GM21576 (cell line): Measurements from ENCODE around the gene SULT2B1.
A peak's percentile ranks its signal among the peaks of the same experiment; 100 is the strongest.

Experiments used
- ATAC-seq: cut with Tn5 transposase; IDR thresholded peaks from one replicate; pipeline ENCODE4 v1.9.1; 2021; ENCODE audit warnings: mild to moderate bottlenecking, moderate library complexity; ENCODE audit not compliant: unreplicated experiment

Gene SULT2B1

DNA sequence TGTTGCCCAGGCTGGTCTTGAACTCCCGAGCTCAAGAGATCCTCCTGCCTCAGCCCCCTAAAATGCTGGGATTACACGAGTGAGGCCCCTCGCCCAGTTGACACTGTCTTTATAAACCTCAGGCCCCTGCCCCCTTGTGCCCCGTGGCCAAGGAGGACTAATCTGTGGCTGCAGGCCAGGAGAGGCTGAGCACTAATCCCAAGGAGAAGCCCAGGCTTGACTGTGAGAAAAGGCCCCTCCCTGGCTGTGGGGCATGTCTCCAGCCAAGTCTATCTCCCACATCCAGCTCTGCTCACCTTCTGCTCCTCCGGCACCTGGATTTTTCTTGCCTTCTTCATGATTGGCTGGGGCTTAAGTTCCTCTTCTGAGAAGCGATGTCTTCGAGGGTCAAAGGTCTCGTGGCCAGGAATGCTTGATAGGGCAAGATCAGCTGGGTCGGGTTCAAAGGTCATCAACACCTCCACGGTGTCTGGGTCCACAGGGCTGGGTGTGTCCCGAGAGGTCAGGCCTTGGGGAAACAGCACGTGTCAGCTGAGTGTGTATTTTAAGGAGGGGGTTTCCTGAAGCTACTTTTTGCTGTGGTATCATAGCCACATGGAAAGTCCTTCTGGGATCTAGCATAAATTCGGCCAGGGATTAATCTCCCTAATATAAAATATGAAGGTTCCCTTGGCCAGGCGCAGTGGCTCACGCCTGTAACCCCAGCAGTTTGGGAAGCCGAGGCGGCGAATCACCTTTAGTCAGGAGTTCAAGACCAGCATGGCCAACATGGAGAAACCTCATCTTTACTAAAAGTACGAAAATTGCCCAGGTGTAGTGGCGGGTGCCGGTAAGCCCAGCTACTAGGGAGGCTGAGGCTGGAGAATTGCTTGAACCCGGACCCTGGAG, 81.4 kb downstream of the SULT2B1 start:
- ATAC-seq = no peak

DNA sequence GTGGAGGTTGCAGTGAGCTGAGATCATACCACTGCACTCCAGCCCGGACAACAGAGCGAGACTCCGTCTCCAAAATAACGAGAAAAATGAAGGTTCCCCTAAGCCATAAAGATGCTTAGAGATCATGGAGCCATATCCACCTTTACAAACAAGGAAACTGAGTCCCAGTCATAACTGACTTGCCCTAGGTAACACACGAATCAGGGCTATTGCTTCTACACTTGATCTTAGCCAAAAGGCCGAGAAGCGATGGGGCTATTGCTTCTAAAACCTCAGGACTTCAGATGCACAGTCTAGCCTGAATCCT, 82.0 kb downstream of the SULT2B1 start:
- no peak for ATAC-seq

DNA sequence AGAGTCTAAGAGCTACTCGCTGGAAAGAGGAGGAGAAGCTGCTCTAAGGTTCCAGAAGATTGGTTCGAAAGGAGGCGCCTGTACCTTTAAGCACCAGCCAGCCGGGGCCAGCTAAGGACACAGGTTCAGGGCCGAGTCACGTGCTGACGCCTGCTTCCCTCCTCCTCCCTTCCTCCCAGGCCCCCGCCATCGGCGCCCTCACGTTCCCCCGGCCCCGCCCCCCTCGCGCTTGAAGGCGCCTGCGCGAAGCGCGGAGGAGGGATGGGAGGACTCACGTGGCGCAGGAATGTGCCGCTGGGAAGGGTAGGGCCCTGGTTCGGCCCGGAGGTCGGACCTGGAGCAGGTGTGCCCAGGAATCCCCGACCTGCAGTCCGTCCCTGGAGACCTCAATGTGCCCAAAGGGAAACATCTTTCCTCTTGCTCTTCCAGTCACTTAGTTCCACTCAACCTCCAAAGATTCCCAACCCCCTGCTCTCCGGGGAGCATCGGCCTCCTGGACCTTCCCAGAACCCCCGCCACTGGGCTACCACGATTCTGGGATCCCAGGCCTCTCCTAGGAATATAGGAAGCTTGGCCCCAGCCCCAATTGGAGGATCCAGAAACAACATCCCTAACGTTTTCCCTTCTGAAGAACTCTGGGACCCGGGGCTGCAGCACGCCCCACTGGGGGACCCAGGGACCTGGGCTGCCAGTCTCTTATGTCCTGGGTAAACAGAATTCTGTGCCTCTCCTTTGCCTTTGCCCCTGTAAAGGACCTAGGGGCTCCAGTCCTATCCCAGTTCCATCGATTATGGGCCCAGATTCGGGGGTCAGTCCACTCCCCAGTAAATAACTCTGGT, 82.7 kb downstream of the SULT2B1 start:
- peak; percentile 21 for ATAC-seq

DNA sequence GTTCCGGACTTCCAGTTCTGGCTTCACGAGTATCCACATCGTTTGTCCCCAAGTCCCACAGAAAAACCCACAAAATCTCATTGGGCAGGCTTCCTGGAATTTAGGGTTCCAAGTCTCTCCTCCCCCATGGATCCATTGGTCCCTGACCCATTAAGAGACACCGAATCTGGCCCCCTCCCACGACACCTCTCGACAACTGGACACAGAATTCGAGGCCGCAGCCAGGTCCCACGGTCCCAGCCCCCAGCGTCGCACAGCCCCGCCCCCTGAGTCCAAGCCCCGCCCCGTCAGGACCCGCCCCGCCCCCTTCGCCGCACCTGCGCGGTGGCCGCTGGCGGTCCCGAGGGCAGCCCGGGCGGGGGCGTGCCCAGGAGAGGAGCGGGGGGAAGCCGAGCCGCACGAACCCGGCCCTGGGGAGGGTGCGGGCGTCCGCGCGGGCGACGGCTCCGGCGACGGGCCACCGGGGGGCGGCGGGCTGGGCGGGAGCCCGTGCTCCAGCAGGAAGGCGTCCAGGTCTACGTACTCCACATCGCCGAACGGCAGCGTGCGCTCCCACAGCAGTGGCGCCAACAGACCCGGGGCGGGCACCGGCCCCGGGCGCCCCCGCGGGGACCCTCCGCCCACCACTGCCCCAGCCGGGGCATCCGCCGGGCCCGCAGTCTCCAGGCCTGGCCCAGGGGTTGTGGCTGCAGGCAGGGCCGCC, 83.4 kb downstream of the SULT2B1 start:
- ATAC-seq = no peak

DNA sequence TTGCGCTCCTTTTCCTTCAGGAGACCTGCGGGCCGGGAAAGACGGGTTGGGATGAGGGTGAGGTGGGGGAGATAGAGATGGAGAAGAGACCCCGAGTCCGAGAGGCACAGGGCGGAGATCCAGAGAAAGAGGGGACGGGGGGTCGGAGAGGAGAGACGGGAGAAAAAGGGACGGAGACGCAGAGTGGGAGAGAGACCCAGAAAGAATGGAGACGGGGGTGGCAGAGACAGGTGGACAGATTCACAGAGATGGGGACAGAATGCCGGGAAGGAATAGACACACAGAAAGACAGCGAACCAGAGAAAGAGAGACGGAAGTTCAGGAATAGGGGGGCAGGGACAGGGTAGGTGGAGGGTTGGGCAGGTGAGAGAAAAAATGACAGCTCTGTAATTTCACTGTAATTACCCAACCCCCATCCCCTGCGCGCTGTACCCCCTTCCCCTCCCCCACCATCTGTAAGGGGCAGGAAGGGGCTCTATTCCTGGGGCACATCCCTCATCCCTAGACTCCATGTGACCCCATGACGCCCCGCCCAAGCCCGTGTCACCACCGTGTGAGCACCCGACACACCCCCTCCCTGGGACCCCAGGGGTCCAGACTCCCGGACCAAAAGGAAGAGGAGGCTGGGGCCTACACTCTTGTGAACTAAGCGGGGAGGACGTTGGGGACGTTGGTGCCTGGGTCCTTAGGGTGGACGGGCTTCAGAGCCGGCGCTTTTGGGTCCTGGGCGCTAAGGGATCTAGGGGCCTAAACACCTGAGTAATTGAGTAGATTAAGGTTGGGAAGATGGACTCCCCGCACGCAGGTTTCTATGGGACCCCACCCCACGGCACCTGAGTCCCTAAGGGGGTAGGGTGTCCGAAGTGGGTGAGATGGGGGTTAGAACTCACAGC, 84.2 kb downstream of the SULT2B1 start:
- ATAC-seq = no peak

DNA sequence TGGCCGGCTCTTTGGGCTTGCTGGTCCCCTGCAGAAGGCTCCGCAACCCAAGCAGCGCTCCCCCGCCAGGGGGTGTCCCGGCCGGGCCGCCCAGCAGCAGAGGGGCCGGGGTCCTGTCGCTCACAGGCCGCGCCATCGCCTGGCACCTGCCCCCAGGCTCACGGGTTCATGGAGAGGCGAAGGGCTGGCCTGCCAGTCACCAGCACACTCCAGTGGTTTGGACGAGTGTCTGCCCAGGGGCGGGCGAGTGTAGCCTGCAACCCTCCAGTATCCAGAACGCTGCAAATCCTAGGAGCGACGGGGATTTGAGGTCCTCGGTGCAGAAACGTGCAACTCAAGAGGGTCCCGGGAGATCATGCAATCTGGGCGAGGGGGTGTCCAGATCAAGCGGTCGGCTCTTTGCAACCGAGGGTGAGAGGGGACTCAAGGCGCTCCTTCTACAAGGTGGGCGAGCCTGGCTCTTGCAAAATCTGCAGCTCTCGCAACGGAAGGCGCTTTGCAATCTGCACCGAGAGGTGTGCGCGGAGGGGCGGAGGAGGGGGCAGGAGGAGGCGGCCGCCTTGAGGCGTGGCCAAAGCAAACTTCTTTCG, 85.0 kb downstream of the SULT2B1 start, which contains the start of gene DBP:
TSS of gene DBP (minus strand) at position 521 of the 590 bp plus-strand sequence. CDS start at position 136, 385 bp downstream.
- ATAC-seq = peak; percentile 4

DNA sequence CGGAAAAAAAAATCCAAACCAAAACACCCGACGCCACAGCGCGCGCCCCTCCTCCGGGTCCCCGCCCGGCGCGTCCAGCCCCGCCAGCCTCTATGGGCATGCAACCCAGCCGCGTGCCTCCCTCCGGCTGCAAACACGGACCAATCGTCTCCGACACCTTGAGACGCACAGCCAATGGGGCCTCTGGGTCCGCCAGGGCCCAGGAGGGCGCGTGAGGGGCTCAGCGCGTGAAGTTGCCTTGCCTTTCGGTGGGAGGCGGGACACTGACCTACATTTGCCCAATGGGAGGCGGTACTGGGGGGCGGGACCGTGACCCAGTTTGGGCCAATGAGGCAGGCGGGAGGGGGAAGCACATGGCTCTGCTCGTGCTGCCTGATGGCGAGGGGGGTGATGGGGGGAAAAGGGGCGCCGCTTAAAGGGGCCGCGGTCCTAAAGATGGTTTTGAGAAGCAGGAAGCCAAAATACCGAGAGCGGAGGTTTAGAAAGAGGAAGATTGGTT, 85.5 kb downstream of the SULT2B1 start:
- peak; percentile 70 for ATAC-seq

DNA sequence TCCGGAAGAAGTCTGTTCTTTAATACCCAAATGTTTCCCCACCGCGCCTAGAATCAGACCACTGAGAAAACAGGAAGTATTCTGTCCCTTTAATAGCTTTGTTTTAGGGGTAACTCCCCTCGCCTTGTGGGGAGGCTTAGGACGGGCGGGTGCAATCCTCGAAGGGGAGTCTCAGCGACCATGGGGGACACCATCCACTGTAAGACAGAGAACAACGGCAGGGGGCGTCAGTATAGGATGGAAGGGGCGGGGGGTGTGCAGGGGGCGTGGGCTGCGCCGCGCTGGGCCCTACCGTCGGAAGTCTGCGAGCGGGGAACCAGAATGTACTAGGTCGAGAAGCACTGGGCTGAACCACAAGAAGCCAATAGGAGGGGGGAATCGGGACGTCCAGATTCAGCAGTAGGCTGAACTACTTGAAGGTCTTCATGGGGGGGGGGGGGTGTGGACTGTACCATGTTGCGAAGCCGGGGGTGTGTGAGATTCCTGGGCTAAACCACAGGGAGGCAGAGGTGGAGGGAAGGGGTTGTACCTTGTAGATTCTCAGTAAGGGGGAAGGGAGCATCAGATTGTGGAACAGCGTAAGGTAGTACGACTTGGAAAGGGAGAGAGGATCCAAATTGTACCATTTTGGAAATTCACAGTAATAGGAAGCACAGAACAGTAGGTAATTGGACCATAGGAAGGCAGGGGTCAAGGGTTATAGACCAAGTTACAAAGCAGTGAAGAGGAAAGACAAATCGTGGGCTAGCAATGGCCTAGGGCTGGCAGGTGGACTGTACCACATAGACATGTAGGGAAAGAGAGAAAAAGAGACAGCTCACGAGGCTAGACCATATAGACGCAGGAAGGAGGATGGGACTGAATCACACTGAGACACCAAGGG, 86.2 kb downstream of the SULT2B1 start:
- peak; percentile 15 for ATAC-seq

DNA sequence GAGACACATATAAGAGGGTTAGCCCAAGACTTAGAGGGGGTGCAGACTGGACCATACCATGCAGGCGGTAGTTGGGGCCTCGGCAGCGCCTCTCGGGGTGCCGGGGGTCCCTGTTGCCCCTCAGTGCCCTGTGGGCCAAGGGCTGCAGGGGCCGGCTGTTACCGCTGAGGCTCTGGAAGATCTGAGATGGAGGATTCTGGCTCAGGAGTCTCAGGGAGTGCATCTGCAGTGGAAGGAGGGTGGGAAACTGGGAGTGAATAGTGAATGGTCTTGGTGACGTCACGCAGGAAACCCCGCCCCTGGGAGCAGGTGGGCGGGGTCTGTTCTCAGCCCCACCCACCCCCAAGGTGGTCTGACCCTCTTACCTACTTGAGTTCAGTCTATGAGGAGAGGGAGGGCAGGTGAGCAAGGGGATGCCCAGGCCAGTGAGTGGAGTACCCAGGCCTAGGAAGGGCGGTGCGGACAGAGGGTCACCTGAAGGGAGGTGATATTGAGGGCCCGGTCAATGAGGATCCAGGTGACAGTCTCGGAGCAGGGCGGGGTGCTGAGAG, 86.9 kb downstream of the SULT2B1 start:
- ATAC-seq = no peak

DNA sequence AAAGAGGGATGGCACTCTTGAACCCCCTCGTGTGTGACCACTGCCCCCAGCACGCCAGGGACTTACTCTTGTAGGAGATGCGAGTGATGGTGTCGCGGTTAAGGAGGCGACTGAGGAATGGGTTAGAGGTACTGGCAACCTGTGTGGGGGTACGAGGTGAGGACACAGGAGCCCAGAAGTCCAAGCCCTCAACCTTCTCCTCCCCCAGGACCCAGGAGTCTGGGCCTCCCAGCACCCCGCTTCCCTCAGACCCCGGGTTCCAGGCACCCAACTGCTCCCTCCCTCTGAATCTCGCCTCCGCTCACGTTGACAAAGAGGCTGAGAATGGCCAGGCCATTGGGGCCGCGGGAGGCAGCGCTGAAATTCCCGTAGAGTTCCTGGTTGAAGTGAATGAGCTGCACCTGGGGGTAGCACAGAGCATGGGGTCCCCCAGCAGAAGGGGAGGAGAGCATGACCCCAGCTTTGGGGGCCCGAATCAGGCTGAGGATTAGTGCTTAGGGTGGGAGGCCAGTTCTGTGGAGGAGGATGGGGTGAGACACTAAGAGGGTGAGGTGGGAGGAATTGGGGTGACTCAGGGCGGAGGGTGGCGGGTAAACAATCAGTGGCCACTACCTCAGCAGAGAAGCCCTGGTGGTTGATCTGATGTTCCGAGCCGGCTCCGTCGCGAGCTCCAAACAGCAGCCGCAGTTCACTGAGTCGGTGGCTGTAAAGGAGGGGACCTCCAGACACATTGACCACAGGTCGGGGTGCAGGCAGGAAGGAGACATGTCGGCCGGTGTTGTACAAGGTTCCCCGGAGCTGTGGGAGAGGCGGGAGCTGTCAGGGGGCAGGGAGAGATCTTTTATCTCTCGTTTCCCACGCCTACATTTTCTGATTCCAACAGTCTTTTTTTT, 87.8 kb downstream of the SULT2B1 start:
- no peak for ATAC-seq

DNA sequence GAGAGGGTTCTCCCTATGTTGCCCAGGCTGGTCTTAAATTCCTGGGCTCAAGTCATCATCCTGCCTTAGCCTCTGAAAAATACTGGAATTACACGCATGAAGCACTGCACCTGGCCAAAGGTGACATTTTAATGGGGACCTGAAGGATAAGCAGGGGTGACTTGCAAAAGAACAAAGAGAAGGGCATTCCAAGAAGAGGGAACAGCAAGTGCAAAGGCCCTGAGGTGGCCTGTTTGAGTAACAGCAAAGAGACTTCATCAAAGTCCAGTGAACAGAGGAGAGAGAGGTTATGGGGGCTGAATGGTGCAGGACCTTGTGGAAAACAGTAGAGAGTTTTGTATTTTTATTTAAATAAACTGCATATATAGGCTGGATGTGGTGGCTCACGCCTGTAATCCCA, 89.9 kb downstream of the SULT2B1 start:
- ATAC-seq = no peak

DNA sequence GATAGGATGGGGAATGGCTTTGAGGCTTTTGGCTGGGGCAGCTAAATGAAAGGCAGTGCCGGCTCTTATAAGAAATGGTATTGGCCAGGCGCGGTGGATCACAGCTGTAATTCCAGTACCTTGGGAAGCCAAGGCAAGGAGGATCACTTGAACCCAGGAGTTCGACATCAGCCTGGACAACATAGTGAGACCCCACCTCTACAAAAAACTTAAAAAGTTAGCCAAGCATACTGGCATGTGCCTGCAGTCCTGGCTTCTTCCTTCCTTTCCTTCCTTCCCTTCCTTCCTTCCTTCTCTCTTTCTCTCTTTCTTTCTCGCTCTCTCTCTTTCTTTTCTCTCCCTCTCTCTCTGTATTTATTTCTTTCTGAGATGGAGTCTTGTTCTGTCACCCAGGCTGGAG, 90.9 kb downstream of the SULT2B1 start:
- no peak for ATAC-seq

DNA sequence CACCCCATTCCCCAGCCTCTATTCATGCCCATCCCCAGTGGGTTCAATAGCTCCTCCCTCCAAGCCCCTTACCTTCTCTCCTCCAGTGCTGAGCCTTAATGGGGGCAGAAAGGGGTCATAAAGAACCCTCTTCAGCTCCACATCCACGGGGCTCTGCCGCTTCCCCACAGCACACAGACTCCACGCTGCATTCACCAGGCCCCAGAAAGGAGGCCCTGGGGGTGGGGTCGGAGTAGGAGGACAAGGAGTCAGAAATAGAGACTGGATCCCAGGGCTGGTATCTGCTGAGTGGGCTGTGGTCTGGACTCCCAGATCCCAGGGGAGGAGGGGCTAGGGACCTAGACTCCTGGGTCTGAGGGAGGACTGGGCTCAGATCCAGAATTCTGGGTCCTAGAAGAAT, 92.4 kb downstream of the SULT2B1 start:
- ATAC-seq = no peak

DNA sequence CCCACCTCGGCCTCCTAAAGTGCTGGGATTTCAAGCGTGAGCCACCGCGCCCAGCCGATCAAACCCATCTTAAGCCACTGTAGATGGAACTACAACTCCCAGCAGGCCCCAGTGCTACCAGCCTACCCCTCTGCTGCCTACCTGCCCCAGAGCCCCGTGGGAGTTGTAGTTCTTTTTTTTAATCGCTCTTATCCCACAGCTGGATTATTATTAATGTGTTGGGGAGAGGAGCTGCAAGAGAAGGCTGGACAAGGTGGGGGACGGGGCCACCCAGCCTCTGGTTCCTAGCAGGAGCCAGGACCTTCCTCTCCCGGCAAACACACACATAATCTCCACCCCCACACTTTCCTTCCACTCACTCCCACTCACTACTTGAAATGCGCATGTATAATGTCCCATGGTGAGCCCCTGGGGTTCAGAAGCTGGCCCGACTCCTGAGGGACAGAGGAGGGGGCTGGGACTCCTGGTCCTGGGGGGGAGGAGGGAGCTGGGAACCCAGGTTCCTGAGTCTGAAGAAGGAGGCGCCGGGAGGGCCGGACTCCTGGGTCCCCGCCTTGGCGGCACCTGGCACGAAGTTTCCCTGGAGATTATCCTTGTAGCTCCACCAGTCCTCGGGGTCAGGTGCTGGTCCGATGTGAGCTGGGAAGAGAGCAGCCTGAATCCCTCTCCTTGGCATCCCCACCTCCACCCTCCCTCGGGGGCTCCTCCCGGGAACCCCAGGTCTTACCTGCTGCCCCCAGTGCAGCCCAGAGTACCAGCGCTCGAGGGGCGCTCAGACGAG, 93.1 kb downstream of the SULT2B1 start:
- ATAC-seq = peak; percentile 40

DNA sequence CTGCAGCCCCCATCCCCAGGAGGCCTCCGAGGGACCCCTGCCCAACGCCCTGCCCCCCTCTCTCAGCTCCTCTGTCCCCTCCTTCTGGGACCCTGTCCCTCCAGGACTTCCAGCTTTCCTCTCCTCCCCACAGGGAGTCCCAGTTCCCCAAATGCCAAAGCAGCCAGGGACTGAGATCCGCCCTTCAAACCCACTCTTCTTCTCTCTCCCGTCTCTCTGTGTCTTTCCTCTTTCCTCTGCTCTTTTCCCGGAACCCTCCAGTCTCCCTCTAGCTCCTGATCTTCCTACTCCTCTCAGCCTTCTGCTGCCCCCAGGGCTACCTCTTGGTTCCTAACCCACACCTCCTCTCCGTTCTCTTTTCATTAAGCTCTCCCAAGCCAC, 93.6 kb downstream of the SULT2B1 start:
- ATAC-seq = no peak

DNA sequence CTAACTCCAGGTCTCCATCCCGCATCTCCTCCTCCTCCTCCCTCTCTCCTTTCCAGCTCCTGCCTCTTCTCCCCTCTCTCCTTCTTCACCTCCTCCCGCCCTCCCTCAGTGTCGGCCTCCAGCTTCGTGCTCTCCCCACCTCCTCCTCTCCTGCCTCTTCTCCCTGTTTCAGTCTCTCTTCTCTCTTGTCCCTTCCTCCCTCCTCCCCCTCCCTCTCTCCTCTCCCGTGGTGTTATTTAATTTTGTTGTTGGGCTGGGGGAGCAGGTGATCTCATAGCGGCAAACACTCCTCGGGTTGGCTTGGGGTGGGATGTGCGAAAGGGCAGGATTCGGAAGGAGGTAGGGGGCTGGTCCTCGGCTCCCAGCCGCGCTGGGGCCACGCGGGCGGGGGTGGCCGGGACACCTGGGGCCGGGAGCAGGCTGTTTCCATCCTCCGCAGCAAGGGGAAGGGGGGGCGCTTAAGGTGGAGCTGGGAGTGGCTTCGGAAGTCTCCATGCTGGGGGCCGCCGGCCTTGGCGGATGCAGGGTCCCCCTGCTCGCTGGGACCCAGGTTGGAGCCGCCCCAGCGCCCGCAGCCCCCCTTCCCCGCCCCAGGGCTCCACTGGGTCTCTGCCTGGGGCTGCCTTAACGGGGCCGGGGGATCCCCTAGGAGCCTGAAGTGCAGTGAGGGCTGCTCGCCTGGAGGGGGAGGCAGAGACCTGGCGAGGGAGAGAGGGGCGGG, 94.2 kb downstream of the SULT2B1 start, which contains the start of gene CA11:
TSS of gene CA11 (minus strand) at position 187 of the 721 bp plus-strand sequence. CDS start 555 bp downstream, outside the sequence.
- ATAC-seq = peak; percentile 69
